Breast epithelium (tissue), 4 donors: ENCODE results near the gene CNDP1. TPM values are rescaled to one million over a fixed set of nuclear protein-coding genes. Genes with fewer than 3 reads are reported as not detected.

Experiments
- DNase-seq, 2 donors: peaks; one replicate each; pipeline ENCODE4 v3.0.0-alpha.2; 2019; ENCODE audit warnings: low spot score in 2 of 2
- H3K27ac ChIP-seq, 2 donors: fragments of 200-600 bp; sonication (generic) in 1 of 2; one replicate each; pipeline ENCODE4 v1.5.1; 2016 to 2019; ENCODE audit warnings: mild to moderate bottlenecking in 1 of 2
- H3K27me3 ChIP-seq, 2 donors: fragments of 200-600 bp; sonication (generic) in 1 of 2; one replicate each; pipeline versions ENCODE4 v1.5.1 to v1.6.0; 2017 to 2019; ENCODE audit warnings: control low read depth in 1 of 2, mild to moderate bottlenecking in 1 of 2
- H3K36me3 ChIP-seq: fragments of 200-600 bp; one replicate; pipeline ENCODE4 v1.5.1; 2019
- H3K4me1 ChIP-seq, 2 donors: fragments of 200-600 bp; sonication (generic); one replicate each; pipeline ENCODE4 v1.5.1; 2016 to 2019; ENCODE audit warnings: control low read depth in 1 of 2
- H3K4me3 ChIP-seq, 3 donors: fragments of 200-600 bp; sonication (generic); 1 replicate in 2 of 3; 2 replicates in 1 of 3; pipeline ENCODE4 v1.5.1; 2016 to 2019; ENCODE audit warnings: mild to moderate bottlenecking in 3 of 3, moderate library complexity in 2 of 3
- H3K9me3 ChIP-seq, 2 donors: fragments of 200-600 bp; sonication (generic) in 1 of 2; one replicate each; pipeline ENCODE4 v1.5.1; 2016 to 2019; ENCODE audit warnings: control low read depth in 1 of 2
- POLR2A ChIP-seq: fragments of 450-650 bp; IDR thresholded peaks from one replicate; pipeline ENCODE4 v1.6.1; 2016; ENCODE audit warnings: antibody characterized with exemption, mild to moderate bottlenecking, moderate library complexity
- POLR2AphosphoS5 ChIP-seq, 3 donors: sonication (generic); formaldehyde crosslinking; IDR thresholded peaks; one replicate each; pipeline ENCODE4 v1.6.1; 2017; ENCODE audit warnings: antibody characterized with exemption in 3 of 3
- intact Hi-C: fragments of 100-400 bp; cut with DNase I; formaldehyde crosslinking; loops from one replicate; pipeline ENCODE4 v1.15.1; 2023; ENCODE audit warnings: low total_unique reads
- total RNA-seq, 3 donors: library from RNA; depleted of rRNA; stranded (reverse); fragments of >200 nt; gene quantifications; one replicate each; pipeline ENCODE4 v1.1.0, GENCODE V29; 2016
- TF ChIP-seq, protein P1 (sequence below), 3 donors: fragments of 450-650 bp; IDR thresholded peaks; one replicate each; pipeline ENCODE4 v1.5.1; 2016 to 2017; ENCODE audit warnings: antibody characterized with exemption in 3 of 3, mild to moderate bottlenecking in 3 of 3, moderate library complexity in 3 of 3

CNDP1 gene
- total RNA-seq, 3 donors from 2014 or later: 0.33 TPM; not detected in 2

DNA sequence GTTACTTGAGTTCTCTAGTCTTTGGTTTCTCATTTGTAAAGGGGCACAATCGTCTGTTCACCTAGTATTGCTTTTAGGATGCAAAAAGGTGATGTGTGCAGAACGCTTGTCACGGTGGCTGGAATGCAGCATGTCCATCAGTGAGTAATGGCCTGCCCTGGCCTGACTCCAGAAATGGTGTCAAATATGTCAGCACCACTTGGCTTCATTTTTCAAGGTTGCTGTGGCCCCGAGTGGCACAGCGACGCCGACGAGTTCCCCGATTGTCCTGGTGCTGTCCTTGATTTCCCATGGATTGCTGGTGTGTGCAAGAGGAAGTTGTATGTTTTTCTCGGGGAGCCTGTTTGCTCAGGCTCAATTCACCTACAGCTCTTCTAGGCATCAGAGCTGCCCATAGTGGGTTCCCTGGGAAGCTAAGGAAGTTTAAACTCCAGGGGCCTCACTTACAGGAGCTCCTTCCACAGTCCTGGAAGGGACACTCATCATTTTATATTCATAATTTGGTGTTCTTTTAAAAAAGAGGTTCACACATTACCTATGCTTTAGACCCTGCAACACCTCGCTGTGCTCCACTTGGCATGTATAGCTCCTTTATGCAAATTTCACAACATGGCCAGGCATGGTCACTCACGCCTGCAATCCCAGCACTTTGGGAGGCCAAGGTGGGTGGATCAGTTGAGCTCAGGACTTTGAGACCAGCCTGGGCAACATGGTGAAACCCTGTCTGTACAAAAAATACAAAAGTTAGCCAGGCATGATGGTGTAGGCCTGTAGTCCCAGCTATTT is 37.8 kb downstream of the CNDP1 start:
- Histone ChIP-seq H3K27me3 (no peaks in the 10 kb centered on the region), H3K36me3 (no peaks in the 10 kb centered on the region), H3K4me3 (no peak overlapping the region), H3K27ac (no peak overlapping the region), H3K9me3 (no peaks in the 10 kb centered on the region), H3K4me1 (no peaks in the 10 kb centered on the region)
- DNase-seq: no peak
- intact Hi-C loops: loop anchor here (10.0 kb wide), 1 partner anchor 933 kb away; no protein-coding TSS in a partner anchor
- TF ChIP-seq POLR2AphosphoS5 (IDR thresholded peaks at IDR 0.05) (no peak), POLR2A (no peak)
- TF ChIP-seq, protein P1, sequence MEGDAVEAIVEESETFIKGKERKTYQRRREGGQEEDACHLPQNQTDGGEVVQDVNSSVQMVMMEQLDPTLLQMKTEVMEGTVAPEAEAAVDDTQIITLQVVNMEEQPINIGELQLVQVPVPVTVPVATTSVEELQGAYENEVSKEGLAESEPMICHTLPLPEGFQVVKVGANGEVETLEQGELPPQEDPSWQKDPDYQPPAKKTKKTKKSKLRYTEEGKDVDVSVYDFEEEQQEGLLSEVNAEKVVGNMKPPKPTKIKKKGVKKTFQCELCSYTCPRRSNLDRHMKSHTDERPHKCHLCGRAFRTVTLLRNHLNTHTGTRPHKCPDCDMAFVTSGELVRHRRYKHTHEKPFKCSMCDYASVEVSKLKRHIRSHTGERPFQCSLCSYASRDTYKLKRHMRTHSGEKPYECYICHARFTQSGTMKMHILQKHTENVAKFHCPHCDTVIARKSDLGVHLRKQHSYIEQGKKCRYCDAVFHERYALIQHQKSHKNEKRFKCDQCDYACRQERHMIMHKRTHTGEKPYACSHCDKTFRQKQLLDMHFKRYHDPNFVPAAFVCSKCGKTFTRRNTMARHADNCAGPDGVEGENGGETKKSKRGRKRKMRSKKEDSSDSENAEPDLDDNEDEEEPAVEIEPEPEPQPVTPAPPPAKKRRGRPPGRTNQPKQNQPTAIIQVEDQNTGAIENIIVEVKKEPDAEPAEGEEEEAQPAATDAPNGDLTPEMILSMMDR (IDR thresholded peaks at IDR 0.05): no peak

DNA sequence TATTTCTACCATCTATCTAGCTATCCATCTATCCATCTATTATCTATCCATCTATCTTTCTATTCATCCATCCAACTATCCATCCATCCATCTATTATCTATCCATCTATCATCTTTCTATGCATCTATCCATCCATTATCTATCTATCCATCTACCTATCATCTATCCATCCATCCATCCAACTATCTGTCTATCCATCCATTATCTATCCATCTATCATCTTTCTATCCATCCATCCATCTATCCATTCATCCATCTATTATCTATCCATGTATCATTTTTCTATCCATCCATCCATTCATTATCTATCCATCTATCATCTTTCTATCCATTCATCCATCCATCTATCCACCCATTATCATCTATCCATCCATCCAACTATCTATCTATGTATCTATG is 38.8 kb downstream of the CNDP1 start:
- no peaks in the 10 kb centered on the region for H3K36me3 ChIP-seq
- intact Hi-C loops: loop anchor here (10.0 kb wide), 1 partner anchor 932 kb away; no protein-coding TSS in a partner anchor
- no peaks in the 10 kb centered on the region for H3K4me1 ChIP-seq

DNA sequence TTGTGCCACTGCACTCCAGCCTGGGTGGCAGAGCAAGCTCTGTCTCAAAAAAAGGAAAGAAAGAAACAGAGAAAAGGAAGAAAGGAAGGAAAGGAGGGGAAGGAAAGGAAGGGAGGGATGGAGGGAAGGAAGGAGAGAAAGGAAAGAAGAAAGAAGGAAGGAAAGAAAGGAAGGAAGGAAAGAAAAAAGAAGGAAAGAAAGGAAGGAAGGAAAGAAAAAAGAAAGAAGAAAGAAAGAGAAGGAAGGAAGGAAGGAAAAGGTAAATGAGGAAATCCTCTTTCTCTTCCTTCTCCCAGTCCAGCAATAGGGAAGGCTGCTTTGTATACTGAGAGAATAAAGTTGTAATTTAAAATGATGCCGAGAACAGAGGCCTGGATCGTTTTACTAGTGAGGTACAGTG is 40.6 kb downstream of the CNDP1 start:
- Histone ChIP-seq H3K36me3 (no peaks in the 10 kb centered on the region), H3K9me3 (no peaks in the 10 kb centered on the region), H3K4me1 (no peaks in the 10 kb centered on the region), H3K27me3 (no peaks in the 10 kb centered on the region), H3K4me3 (no peak overlapping the region), H3K27ac (no peak overlapping the region)
- TF ChIP-seq POLR2AphosphoS5 (IDR thresholded peaks at IDR 0.05) (no peak), POLR2A (no peak)
- TF ChIP-seq, protein P1 (IDR thresholded peaks at IDR 0.05): no peak
- intact Hi-C loops: loop anchor here (10.0 kb wide), 1 partner anchor 930 kb away; no protein-coding TSS in a partner anchor
- no peak for DNase-seq

More for the DNA sequence above, 38.8 kb downstream of the CNDP1 start:
- Histone ChIP-seq H3K27me3 (no peaks in the 10 kb centered on the region), H3K4me3 (no peak overlapping the region), H3K27ac (no peak overlapping the region), H3K9me3 (no peaks in the 10 kb centered on the region)
- DNase-seq: no peak
- no peak for TF ChIP-seq POLR2A
- no peak for TF ChIP-seq POLR2AphosphoS5 (IDR thresholded peaks at IDR 0.05)
- TF ChIP-seq, protein P1 (IDR thresholded peaks at IDR 0.05): no peak

DNA sequence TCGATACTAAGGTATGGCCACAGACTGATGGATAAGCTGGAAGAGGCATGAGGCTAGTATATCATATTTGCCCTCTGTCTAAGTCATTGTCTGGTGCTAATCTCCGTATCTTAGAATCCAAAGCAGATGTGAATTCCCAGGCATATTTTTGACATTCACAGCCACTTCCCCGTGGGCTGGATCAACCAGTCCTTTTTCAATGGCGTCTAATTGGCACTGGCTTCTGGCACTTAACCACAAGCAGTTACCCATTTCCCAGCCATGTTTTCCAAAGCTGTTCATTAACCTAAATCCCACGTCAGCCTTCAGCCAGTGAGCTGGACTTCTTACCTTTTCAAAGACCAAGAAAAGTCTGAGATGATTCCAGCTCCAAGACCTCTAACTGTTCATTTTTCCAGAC is 42.7 kb downstream of the CNDP1 start:
- H3K36me3 ChIP-seq: no peaks in the 10 kb centered on the region
- TF ChIP-seq, protein P1 (IDR thresholded peaks at IDR 0.05): no peak
- TF ChIP-seq POLR2AphosphoS5 (IDR thresholded peaks at IDR 0.05) (no peak), POLR2A (no peak)
- intact Hi-C loops: loop anchor here (10.0 kb wide), 1 partner anchor 928 kb away; no protein-coding TSS in a partner anchor
- no peak for DNase-seq
- no peak overlapping the region for H3K4me3 ChIP-seq
- H3K9me3 ChIP-seq: no peaks in the 10 kb centered on the region
- H3K4me1 ChIP-seq: no peaks in the 10 kb centered on the region
- H3K27ac ChIP-seq: peak overlapping the region in 1 of 2 donors; percentile 7
- H3K27me3 ChIP-seq: no peaks in the 10 kb centered on the region

DNA sequence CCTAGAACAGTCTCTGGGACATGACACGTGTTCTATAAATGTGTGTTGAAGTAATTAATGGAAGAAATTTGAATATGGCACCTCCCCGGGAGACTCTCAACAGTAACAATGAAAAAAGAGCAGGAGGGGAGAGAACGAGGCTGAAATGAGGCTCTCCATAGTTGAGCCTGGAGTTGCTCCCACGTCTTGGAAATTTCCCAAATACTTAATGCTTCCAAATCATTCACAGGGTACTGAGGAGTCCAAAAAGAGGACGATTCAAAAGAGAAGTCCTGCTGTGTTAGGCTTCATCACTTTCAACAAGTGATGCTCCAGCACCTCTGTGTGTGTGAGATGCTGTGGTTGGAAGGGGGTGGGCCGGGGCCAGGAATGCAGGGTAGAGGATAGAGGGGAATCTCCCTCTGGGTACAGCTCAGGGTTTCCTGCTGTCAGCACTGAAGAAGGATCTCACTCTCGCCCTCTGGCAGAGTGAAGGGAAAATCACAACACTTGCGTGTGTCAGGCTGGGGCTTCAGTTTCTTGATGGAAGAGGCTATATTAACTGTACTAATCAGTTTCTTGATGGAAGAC is 45.3 kb downstream of the CNDP1 start:
- DNase-seq: no peak
- intact Hi-C loops: loop anchor here (10.0 kb wide), 1 partner anchor 925 kb away; no protein-coding TSS in a partner anchor
- H3K27me3 ChIP-seq: no peaks in the 10 kb centered on the region
- no peak overlapping the region for H3K4me3 ChIP-seq
- TF ChIP-seq, protein P1 (IDR thresholded peaks at IDR 0.05): no peak
- TF ChIP-seq POLR2A: no peak
- TF ChIP-seq POLR2AphosphoS5 (IDR thresholded peaks at IDR 0.05): no peak
- no peaks in the 10 kb centered on the region for H3K9me3 ChIP-seq
- H3K4me1 ChIP-seq: no peaks in the 10 kb centered on the region
- H3K36me3 ChIP-seq: no peaks in the 10 kb centered on the region
- no peak overlapping the region for H3K27ac ChIP-seq
